HepG2 (cell line): ENCODE data around the gene LGALS7B. TPM values are rescaled to one million over a fixed set of nuclear protein-coding genes. Genes with fewer than 3 reads are reported as not detected.

ENCODE experiments used
- AHR ChIP-seq: IDR thresholded peaks from 2 replicates; pipeline ENCODE4 v1.6.1; 2018; ENCODE audit warnings: missing genetic modification reagents, missing compliant biosample characterization
- DMAP1 ChIP-seq: IDR thresholded peaks from 2 replicates; pipeline ENCODE4 v1.6.1; 2016
- KAT8 ChIP-seq: IDR thresholded peaks from 2 replicates; pipeline ENCODE4 v1.6.1; 2016; ENCODE audit warnings: missing genetic modification reagents, missing compliant biosample characterization
- SMAD9 ChIP-seq: sonication (generic); formaldehyde crosslinking; IDR thresholded peaks from 2 replicates; pipeline ENCODE4 v1.5.1; 2020; ENCODE audit warnings: mild to moderate bottlenecking, missing genetic modification reagents
- WIZ ChIP-seq: sonication (generic); formaldehyde crosslinking; IDR thresholded peaks from 2 replicates; pipeline ENCODE4 v1.5.1; 2020; ENCODE audit warnings: mild to moderate bottlenecking, missing genetic modification reagents
- ZNF264 ChIP-seq: sonication (generic); formaldehyde crosslinking; IDR thresholded peaks from 2 replicates; pipeline ENCODE4 v1.4.0; 2020; ENCODE audit warnings: missing genetic modification reagents
- ZNF484 ChIP-seq: sonication (generic); formaldehyde crosslinking; IDR thresholded peaks from 2 replicates; pipeline ENCODE4 v1.5.1; 2020; ENCODE audit warnings: mild to moderate bottlenecking, low read depth, missing genetic modification reagents, borderline replicate concordance
- ZNF550 ChIP-seq: sonication (generic); formaldehyde crosslinking; IDR thresholded peaks from 2 replicates; pipeline ENCODE4 v1.4.0; 2020; ENCODE audit warnings: mild to moderate bottlenecking, missing genetic modification reagents, borderline replicate concordance
- ZNF558 ChIP-seq: sonication (generic); formaldehyde crosslinking; IDR thresholded peaks from 2 replicates; pipeline ENCODE4 v1.9.0; 2022; ENCODE audit warnings: mild to moderate bottlenecking, missing genetic modification reagents, borderline replicate concordance
- ZNF572 ChIP-seq: sonication (generic); formaldehyde crosslinking; IDR thresholded peaks from 2 replicates; pipeline ENCODE4 v1.5.1; 2020; ENCODE audit warnings: mild to moderate bottlenecking, missing genetic modification reagents
- ZNF775 ChIP-seq: sonication (generic); formaldehyde crosslinking; IDR thresholded peaks from 2 replicates; pipeline ENCODE4 v1.4.0; 2020; ENCODE audit warnings: missing genetic modification reagents, mild to moderate bottlenecking, moderate library complexity, borderline replicate concordance
- ZNF790 ChIP-seq: sonication (generic); formaldehyde crosslinking; IDR thresholded peaks from 2 replicates; pipeline ENCODE4 v1.8.0; 2022; ENCODE audit warnings: missing genetic modification reagents, mild to moderate bottlenecking, borderline replicate concordance
- polyA plus RNA-seq, 8 experiments: library from polyadenylated mRNA; depleted of rRNA in 3 of 8; stranded (reverse) in 7 of 8; unstranded in 1 of 8; fragments of >200 nt; fragmentation: Illumina TruSeq in 4 of 8; extraction: Trizol in 4 of 8; gene quantifications; 2 replicates each; pipeline versions ENCODE4 v1.2.1 to v1.2.3, GENCODE V29; 2011 to 2016; ENCODE audit warnings: low read depth in 4 of 8, missing spikeins in 1 of 8, mixed read lengths in 1 of 8; ENCODE audit not compliant: insufficient read depth in 1 of 8
- total RNA-seq, 5 experiments: library from RNA; depleted of rRNA; stranded (reverse); fragments of >200 nt; fragmentation: Illumina TruSeq; extraction: Trizol; gene quantifications; 2 replicates each; pipeline ENCODE4 v1.2.3, GENCODE V29; 2016; ENCODE audit warnings: low read depth in 1 of 5
- TF ChIP-seq, protein P1 (sequence below): sonication (generic); formaldehyde crosslinking; IDR thresholded peaks from 2 replicates; pipeline ENCODE4 v1.8.1; 2023; ENCODE audit warnings: mild to moderate bottlenecking, missing genetic modification reagents
- TF ChIP-seq, protein P2 (sequence below): sonication (generic); formaldehyde crosslinking; IDR thresholded peaks from 2 replicates; pipeline ENCODE4 v1.4.0; 2020; ENCODE audit warnings: missing genetic modification reagents, mild to moderate bottlenecking, borderline replicate concordance
- TF ChIP-seq, protein P3 (sequence below): sonication (generic); formaldehyde crosslinking; IDR thresholded peaks from 2 replicates; pipeline ENCODE4 v1.4.0; 2020; ENCODE audit warnings: missing genetic modification reagents
- TF ChIP-seq, protein P4 (sequence below): sonication (generic); formaldehyde crosslinking; IDR thresholded peaks from 2 replicates; pipeline ENCODE4 v1.4.0; 2020; ENCODE audit warnings: mild to moderate bottlenecking, missing genetic modification reagents
- TF ChIP-seq, protein P5 (sequence below): sonication (generic); formaldehyde crosslinking; IDR thresholded peaks from 2 replicates; pipeline ENCODE4 v1.5.0; 2020; ENCODE audit warnings: missing genetic modification reagents
- TF ChIP-seq, protein P6 (sequence below): sonication (generic); formaldehyde crosslinking; IDR thresholded peaks from 2 replicates; pipeline ENCODE4 v1.5.0; 2020; ENCODE audit warnings: mild to moderate bottlenecking, missing genetic modification reagents
- TF ChIP-seq, protein P7 (sequence below): sonication (generic); formaldehyde crosslinking; IDR thresholded peaks from 2 replicates; pipeline ENCODE4 v1.4.0; 2020; ENCODE audit warnings: missing genetic modification reagents

The LGALS7B gene
- total and polyA plus RNA-seq, 2 of the 13 experiments (the other 11 are each of a cell fraction or from before 2014, with no cell fraction given): 1.7 to 2.1 TPM

DNA sequence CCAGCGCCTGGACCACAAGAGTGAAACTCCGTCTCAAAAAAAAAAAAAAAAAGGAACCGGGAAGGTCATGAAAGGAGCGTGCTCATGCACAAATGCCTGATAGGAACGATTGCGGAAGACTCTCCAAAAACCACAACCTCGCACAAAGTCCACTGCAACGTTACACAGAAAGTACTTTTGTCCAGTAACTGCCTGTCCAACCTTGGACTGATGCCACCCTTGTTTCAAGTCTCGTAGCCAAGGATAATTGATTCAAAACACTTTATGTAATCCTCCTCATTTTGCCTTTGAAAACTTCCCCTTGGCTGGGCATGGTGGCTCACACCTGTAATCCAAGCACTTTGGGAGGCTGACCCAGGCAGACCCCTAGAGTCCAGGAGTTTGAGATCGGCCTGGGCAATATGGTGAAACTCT lies 29.4 kb upstream of the LGALS7B start (continued):
- TF ChIP-seq, protein P1, sequence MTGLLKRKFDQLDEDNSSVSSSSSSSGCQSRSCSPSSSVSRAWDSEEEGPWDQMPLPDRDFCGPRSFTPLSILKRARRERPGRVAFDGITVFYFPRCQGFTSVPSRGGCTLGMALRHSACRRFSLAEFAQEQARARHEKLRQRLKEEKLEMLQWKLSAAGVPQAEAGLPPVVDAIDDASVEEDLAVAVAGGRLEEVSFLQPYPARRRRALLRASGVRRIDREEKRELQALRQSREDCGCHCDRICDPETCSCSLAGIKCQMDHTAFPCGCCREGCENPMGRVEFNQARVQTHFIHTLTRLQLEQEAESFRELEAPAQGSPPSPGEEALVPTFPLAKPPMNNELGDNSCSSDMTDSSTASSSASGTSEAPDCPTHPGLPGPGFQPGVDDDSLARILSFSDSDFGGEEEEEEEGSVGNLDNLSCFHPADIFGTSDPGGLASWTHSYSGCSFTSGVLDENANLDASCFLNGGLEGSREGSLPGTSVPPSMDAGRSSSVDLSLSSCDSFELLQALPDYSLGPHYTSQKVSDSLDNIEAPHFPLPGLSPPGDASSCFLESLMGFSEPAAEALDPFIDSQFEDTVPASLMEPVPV (CRISPR knock-in tag): no peak; the same call in 1 of the 2 replicates
- TF ChIP-seq ZNF790 (CRISPR knock-in tag): no peak
- no peak for TF ChIP-seq ZNF558 (CRISPR knock-in tag)
- no peak for TF ChIP-seq ZNF572 (CRISPR knock-in tag)
- TF ChIP-seq ZNF550: no peak
- TF ChIP-seq, protein P2, sequence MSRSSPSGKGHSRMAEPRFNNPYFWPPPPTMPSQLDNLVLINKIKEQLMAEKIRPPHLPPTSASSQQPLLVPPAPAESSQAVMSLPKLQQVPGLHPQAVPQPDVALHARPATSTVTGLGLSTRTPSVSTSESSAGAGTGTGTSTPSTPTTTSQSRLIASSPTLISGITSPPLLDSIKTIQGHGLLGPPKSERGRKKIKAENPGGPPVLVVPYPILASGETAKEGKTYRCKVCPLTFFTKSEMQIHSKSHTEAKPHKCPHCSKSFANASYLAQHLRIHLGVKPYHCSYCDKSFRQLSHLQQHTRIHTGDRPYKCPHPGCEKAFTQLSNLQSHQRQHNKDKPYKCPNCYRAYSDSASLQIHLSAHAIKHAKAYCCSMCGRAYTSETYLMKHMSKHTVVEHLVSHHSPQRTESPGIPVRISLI: peak; percentile 99
- TF ChIP-seq, protein P3, sequence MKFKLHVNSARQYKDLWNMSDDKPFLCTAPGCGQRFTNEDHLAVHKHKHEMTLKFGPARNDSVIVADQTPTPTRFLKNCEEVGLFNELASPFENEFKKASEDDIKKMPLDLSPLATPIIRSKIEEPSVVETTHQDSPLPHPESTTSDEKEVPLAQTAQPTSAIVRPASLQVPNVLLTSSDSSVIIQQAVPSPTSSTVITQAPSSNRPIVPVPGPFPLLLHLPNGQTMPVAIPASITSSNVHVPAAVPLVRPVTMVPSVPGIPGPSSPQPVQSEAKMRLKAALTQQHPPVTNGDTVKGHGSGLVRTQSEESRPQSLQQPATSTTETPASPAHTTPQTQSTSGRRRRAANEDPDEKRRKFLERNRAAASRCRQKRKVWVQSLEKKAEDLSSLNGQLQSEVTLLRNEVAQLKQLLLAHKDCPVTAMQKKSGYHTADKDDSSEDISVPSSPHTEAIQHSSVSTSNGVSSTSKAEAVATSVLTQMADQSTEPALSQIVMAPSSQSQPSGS (CRISPR knock-in tag): peak; percentile 91
- TF ChIP-seq, protein P4, sequence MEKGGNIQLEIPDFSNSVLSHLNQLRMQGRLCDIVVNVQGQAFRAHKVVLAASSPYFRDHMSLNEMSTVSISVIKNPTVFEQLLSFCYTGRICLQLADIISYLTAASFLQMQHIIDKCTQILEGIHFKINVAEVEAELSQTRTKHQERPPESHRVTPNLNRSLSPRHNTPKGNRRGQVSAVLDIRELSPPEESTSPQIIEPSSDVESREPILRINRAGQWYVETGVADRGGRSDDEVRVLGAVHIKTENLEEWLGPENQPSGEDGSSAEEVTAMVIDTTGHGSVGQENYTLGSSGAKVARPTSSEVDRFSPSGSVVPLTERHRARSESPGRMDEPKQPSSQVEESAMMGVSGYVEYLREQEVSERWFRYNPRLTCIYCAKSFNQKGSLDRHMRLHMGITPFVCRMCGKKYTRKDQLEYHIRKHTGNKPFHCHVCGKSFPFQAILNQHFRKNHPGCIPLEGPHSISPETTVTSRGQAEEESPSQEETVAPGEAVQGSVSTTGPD (CRISPR knock-in tag): no peak
- peak; percentile 76 for TF ChIP-seq DMAP1 (CRISPR knock-in tag)
- TF ChIP-seq, protein P5, sequence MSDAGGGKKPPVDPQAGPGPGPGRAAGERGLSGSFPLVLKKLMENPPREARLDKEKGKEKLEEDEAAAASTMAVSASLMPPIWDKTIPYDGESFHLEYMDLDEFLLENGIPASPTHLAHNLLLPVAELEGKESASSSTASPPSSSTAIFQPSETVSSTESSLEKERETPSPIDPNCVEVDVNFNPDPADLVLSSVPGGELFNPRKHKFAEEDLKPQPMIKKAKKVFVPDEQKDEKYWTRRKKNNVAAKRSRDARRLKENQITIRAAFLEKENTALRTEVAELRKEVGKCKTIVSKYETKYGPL: peak; percentile 85; the same call in 1 of the 2 replicates
- no peak for TF ChIP-seq WIZ (CRISPR knock-in tag)
- TF ChIP-seq ZNF775 (CRISPR knock-in tag): no peak
- no peak for TF ChIP-seq SMAD9
- TF ChIP-seq ZNF264: peak; percentile 88; the same call in 1 of the 2 replicates
- peak; percentile 82 for TF ChIP-seq KAT8
- TF ChIP-seq ZNF484 (CRISPR knock-in tag): no peak
- no peak for TF ChIP-seq AHR (CRISPR knock-in tag)
- TF ChIP-seq, protein P6, sequence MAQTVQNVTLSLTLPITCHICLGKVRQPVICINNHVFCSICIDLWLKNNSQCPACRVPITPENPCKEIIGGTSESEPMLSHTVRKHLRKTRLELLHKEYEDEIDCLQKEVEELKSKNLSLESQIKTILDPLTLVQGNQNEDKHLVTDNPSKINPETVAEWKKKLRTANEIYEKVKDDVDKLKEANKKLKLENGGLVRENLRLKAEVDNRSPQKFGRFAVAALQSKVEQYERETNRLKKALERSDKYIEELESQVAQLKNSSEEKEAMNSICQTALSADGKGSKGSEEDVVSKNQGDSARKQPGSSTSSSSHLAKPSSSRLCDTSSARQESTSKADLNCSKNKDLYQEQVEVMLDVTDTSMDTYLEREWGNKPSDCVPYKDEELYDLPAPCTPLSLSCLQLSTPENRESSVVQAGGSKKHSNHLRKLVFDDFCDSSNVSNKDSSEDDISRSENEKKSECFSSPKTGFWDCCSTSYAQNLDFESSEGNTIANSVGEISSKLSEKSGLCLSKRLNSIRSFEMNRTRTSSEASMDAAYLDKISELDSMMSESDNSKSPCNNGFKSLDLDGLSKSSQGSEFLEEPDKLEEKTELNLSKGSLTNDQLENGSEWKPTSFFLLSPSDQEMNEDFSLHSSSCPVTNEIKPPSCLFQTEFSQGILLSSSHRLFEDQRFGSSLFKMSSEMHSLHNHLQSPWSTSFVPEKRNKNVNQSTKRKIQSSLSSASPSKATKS (CRISPR knock-in tag): no peak
- TF ChIP-seq, protein P7, sequence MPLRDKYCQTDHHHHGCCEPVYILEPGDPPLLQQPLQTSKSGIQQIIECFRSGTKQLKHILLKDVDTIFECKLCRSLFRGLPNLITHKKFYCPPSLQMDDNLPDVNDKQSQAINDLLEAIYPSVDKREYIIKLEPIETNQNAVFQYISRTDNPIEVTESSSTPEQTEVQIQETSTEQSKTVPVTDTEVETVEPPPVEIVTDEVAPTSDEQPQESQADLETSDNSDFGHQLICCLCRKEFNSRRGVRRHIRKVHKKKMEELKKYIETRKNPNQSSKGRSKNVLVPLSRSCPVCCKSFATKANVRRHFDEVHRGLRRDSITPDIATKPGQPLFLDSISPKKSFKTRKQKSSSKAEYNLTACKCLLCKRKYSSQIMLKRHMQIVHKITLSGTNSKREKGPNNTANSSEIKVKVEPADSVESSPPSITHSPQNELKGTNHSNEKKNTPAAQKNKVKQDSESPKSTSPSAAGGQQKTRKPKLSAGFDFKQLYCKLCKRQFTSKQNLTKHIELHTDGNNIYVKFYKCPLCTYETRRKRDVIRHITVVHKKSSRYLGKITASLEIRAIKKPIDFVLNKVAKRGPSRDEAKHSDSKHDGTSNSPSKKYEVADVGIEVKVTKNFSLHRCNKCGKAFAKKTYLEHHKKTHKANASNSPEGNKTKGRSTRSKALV (CRISPR knock-in tag): no peak
